ENCODE results near the gene ADGRB2.

ADGRB2 gene

GRCh38 chr1:31715873-31716220, 48.3 kb downstream of the ADGRB2 start:
- TF ChIP-seq CTCF (IDR thresholded peaks at IDR 0.05), result peak; percentile 36

GRCh38 chr1:31715087-31715872, 48.9 kb downstream of the ADGRB2 start:
- peak; percentile 74 for TF ChIP-seq CTCF (IDR thresholded peaks at IDR 0.05)

- TF ChIP-seq CTCF (IDR thresholded peaks at IDR 0.05), result no peak
Observed at GRCh38 chr1:31714442-31715086, 49.6 kb downstream of the ADGRB2 start.

- TF ChIP-seq CTCF (IDR thresholded peaks at IDR 0.05), result no peak
Observed at GRCh38 chr1:31712630-31713029, 51.5 kb downstream of the ADGRB2 start.

- TF ChIP-seq CTCF (IDR thresholded peaks at IDR 0.05), result no peak
Observed at GRCh38 chr1:31712068-31712467, 52.1 kb downstream of the ADGRB2 start.

- TF ChIP-seq CTCF (IDR thresholded peaks at IDR 0.05), result no peak
Observed at GRCh38 chr1:31708324-31708723, 55.8 kb downstream of the ADGRB2 start.

GRCh38 chr1:31707711-31708110, 56.4 kb downstream of the ADGRB2 start:
- TF ChIP-seq CTCF (IDR thresholded peaks at IDR 0.05), result no peak
